GM19397 (cell line): Measurements from ENCODE around the gene ELP2.

Experiments
- ATAC-seq: cut with Tn5 transposase; IDR thresholded peaks from one replicate; pipeline ENCODE4 v1.9.1; 2021; ENCODE audit warnings: mild to moderate bottlenecking, moderate library complexity; ENCODE audit not compliant: unreplicated experiment

ELP2 gene

GRCh38 chr18:36120297-36120696 is 9.4 kb upstream of the ELP2 start:
- no peak for ATAC-seq

DNA sequence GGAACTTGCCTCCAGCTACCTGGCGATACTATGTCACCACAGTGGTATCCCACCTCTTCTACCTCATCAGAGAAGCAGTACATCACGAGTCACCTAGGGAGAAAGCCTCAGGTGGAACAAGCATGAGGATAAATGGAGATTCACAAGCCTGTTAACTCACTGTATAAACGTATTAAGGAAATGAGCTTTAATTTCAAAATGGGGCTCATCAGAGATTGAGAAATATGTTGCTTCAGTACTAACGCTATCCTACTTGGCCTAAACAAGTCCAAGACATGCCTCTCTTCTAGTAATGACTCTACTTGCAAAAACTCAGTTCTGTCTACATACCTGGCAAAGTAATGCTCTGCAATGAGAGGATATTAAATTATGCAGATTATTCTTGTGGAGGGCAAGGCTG is 4.9 kb upstream of the ELP2 start:
- ATAC-seq: no peak

GRCh38 chr18:36126668-36127067 is 3.0 kb upstream of the ELP2 start:
- ATAC-seq: no peak

DNA sequence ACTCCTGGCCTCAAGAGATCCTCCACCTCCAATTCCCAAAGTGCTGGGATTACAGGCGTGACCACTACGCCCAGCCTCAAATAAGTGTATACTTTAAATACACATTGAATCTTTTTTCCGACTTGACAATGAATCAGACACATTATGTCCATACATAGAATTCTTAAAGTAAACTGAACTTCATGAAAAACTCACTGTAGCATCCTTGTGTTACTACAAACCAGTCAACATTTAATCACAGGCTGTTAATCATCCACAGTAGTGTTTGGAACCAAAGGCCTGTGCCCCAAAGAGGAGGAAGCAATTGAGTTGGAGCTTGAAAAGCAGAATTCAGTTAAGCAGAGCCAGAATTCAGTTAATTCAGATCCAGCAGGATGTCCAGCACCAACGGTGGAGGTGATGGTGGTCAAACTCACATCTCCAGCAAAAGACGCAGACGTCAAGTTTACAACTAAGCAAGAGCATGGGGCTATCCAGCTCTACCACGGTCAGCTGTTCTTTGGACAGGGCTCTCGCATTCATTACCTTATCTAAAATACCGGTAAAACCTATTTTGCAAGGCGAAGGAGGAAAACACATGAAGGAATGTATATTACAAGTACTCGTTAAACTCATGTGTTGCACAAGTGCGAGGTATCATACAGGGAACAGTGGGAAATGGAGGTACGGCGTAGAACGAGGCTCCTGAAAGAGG is 1.7 kb upstream of the ELP2 start:
- ATAC-seq: no peak

DNA sequence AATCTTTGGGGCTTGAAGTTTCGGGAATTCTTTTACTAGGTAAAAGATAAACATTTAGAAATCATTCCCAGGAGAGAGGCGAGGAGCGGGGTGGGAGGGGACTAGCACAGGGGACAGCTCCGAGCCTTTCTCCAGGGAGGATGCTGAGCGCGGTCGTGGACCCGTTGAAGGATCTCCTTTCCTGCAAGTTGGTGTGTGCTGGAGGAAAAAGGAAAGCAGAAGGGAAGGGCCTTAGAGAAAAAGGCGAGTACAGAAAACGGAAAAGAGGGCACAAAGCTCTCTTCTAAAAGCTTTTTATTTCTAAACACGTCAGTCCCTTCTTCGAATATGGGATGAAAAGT is 1.2 kb upstream of the ELP2 start:
- no peak for ATAC-seq

- ATAC-seq: peak; percentile 17
Observed at GRCh38 chr18:36128907-36129299, 796 bp upstream of the ELP2 start.

GRCh38 chr18:36130039-36130831 is 536 bp downstream of the ELP2 start:
- peak; percentile 16 for ATAC-seq

DNA sequence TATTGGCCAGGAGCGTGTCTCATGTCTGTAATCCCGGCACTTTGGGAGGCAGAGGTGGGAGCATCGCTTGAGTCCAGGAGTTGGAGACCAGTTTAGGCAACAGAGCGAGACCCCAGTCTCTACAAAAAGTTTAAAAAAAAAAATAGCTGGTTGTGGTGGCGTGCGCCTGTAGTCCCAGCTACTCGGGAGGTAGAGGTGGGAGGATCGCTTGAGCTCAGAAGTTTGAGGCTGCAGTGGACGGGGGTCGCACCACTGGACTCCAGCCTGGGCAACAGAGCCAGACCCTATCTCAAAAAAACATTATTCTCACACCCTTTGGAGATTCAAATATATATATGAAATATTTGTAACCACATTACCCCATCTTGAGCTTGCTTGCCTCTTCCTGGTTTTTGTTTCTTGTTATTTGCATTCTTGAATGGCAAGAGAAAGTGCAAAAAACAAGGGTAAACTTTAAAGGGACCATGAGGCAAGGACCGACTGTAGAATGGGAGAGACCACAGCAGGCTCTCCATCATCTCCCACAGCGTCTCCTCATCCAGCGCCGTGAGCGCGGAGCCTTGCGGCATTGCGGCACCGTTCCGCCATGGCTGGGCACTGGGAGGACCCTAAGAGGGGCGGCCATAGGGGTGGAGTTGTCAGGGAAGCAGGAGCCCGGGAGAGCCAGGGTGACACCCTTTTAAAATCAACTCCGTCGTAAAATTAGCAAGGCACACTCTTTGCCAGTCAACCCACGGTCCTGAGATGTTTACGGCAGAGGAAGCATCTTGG is 1.4 kb downstream of the ELP2 start:
- no peak for ATAC-seq

DNA sequence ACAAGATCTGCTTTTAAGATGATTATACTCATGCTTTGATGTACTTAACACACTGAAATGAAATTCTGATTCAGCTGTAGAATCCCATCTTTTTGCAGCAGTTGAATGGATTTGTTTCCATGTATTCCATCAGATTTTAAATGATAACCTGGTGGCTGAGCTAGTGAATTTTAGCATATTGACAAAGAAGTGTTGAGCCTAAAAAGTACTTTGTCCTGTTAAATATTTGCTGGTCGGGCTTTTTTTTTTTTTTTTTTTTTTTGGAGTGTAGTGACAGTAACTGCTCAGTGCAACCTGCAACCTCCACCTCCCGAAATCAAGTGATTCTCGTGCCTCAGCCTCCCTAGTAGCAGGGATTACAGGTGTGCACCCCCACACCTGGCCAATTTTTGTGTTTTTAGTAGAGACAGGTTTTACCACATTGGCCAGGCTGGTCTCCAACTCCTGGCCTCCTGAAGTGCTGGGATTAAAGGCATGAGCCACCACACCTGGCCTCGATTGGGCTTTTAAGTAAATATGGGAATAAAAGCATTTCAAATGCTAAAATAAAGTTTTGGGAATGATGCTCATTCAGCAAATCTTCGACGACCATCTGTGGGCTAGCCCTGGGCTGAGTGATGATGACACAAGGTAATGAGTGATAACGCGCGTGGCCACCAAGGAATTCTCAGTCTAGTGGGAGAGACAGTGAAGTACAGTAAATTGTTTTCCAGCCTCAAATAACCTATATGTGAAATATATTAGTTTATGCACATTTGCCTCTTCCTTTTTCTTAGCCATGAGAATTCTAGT is 2.2 kb downstream of the ELP2 start:
- no peak for ATAC-seq

DNA sequence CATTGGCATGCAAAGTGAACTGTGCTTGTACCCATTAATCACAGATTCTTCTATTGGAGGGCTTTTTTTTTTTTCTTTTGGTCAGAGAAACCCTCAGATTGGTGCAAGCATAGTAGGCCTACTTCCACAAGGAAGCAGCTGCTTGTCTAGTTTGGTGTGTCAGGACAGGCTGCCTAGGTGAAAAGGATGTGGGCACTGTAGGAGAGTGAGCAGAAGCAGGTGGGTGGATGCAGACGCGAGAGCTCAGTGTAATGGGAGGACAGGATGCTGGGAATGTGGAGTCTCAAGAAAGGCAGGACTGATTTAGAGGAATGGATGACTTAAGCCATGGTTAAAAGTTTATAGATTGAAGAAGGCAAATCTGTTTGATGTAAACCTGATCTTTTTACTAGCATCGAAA is 3.1 kb downstream of the ELP2 start:
- ATAC-seq: no peak

DNA sequence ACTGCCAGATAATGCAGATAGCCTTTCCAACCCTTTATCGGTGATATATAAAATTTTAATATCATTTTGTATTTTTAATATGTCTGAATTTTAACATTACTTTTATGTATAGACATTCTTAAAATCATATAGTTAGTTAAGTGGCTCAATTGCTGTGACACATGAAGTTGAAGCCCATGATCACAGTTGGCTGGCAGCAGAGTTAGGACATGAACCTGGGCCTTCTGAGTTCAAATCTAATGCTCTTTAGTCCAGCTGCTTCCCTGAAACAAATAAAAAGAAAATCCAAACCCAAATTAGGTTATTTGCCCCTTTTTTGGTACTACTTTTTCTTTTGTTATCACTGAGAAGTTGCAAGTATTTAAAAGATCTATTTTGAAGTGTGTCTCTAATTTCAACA is 5.6 kb downstream of the ELP2 start:
- no peak for ATAC-seq

DNA sequence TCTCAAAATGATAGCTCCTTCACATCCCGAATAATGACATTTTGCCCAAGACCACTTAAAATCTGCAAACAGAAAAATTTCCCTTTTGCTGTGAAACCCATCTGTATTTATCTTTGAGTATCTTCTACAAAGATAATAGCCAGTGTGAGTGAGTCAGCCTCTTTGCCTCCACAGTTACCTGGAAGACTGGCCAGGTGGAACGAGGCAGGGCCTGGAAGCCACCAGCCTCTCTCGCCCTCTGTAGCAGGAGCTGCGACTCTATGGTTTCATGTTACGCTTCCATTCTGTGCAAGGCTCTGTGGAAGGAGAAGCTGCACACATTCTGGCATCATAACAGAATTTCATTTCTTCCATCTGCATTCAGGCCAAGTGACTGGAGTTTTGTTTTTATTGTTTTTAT is 9.5 kb downstream of the ELP2 start:
- ATAC-seq: no peak

GRCh38 chr18:36141576-36141975 is 11.9 kb downstream of the ELP2 start:
- no peak for ATAC-seq

DNA sequence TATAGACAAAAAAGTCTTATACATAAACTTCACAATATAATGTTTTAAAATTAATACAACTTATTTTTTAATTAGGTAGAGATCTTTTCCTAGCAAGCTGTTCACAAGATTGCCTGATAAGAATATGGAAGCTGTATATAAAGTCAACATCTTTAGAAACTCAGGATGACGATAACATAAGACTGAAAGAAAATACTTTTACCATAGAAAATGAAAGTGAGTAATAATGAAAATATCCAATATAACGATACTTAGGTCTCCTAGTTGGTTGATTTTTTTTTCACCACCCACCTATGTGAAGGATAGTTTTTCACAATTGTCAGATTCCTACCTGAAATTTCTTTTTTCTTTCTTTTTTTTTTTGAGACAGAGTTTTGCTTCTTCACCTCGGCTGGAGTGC is 13.1 kb downstream of the ELP2 start:
- ATAC-seq: no peak

DNA sequence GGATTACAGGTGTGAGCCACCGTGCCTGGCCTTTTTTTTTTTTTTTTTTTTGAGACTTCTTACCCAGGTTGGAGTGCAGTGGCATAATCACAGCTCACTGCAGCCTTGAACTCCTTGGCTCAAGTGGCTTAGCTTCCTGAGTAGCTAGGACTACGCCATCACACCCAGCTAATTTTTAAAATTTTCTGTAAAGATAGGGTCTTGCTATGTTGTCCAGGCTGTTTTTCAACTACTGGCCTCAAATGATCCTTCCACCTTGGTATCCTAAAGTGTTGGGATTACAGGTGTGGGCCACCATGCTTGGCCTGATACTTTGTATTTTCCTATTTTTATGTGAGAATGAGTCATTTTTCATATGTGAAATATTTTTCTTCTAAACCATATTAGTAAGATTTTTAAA is 13.7 kb downstream of the ELP2 start:
- no peak for ATAC-seq

- ATAC-seq: peak; percentile 93
Observed at GRCh38 chr18:36149514-36150289, 20.0 kb downstream of the ELP2 start.

- ATAC-seq: no peak
Observed at GRCh38 chr18:36152781-36153180, 23.1 kb downstream of the ELP2 start.

- ATAC-seq: no peak
Observed at GRCh38 chr18:36153203-36153602, 23.5 kb downstream of the ELP2 start.

- no peak for ATAC-seq
Observed at GRCh38 chr18:36153771-36154170, 24.1 kb downstream of the ELP2 start.
